ENCODE data around the gene CEMIP.

DNA sequence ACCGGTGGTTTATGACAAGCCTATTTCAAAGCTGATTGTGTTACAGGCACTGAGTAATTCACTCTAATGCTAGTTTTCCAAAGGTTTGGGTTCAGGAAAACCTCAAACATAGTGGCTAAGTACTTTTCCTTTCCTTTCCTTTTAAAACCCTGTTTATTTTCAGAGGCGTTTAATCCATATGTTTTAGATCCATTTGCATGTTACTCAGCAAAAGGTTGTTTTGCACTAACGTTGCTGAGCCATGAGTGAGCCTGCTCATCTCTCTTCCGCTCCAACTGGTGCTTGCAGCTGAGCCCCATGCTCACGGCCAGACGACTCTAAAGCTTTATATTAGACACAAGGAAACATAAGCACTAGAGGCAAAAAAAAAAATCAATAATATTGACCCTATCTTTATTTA, 9.4 kb downstream of the CEMIP start:
- TF ChIP-seq, protein P1, sequence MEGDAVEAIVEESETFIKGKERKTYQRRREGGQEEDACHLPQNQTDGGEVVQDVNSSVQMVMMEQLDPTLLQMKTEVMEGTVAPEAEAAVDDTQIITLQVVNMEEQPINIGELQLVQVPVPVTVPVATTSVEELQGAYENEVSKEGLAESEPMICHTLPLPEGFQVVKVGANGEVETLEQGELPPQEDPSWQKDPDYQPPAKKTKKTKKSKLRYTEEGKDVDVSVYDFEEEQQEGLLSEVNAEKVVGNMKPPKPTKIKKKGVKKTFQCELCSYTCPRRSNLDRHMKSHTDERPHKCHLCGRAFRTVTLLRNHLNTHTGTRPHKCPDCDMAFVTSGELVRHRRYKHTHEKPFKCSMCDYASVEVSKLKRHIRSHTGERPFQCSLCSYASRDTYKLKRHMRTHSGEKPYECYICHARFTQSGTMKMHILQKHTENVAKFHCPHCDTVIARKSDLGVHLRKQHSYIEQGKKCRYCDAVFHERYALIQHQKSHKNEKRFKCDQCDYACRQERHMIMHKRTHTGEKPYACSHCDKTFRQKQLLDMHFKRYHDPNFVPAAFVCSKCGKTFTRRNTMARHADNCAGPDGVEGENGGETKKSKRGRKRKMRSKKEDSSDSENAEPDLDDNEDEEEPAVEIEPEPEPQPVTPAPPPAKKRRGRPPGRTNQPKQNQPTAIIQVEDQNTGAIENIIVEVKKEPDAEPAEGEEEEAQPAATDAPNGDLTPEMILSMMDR (IDR thresholded peaks at IDR 0.05), result no peak
- TF ChIP-seq POLR2A (IDR thresholded peaks at IDR 0.05), result no peak
